PC-3 (cell line): ENCODE measurements around the gene KLF13.

Experiments used
- CTCF ChIP-seq: fragments of 300-600 bp; sonication (generic); conservative IDR thresholded peaks from 2 replicates; pipeline ENCODE4 v1.5.1; 2017; ENCODE audit warnings: antibody characterized with exemption, low read depth, mild to moderate bottlenecking, low read length
- EZH2 ChIP-seq: fragments of 300-600 bp; sonication (generic); IDR thresholded peaks from one replicate; pipeline ENCODE4 v1.6.1; 2017; ENCODE audit warnings: antibody characterized with exemption, mild to moderate bottlenecking, low read length; ENCODE audit not compliant: unreplicated experiment

DNA sequence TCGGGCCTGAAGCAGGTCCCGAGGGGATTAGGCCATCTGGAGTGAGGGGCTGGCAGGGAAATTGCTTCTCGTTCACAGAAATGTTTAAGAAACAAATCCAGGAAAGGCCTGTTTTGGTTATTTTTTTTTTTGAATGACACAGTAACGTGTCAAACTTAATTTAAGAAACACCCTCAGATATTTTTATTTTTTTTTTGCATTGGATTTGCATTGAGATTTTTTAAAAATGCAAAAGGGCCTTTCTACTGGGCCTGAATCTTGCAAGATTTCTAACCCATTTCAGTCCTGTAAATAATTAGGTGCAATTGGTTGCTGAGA is 25.0 kb upstream of the KLF13 start:
- no peak for TF ChIP-seq CTCF
- TF ChIP-seq EZH2, result no peak
